SK-N-MC (cell line): ENCODE measurements around the gene CLDN19.

ENCODE experiments used
- EZH2 ChIP-seq: fragments of 200-600 bp; sonication (generic); IDR thresholded peaks from one replicate; pipeline ENCODE4 v1.6.1; 2017; ENCODE audit warnings: antibody characterized with exemption
- FOXP2 ChIP-seq: optimal IDR thresholded peaks from 2 replicates; pipeline ENCODE3; 2011; ENCODE audit warnings: mild to moderate bottlenecking, moderate library complexity; ENCODE audit not compliant: insufficient read depth; ENCODE audit errors: extremely low read length, control extremely low read depth
- POLR2AphosphoS5 ChIP-seq: IDR thresholded peaks from 2 replicates; pipeline ENCODE4 v1.6.1; 2012; ENCODE audit warnings: mild to moderate bottlenecking, low read depth, low read length, borderline replicate concordance

- TF ChIP-seq EZH2, result no peak
- TF ChIP-seq POLR2AphosphoS5, result no peak
- no peak for TF ChIP-seq FOXP2
Measured at GRCh38 chr1:42737257-42737656, 2.8 kb downstream of the CLDN19 start.
